22Rv1 (cell line): ENCODE results near the gene CNIH3.

Source experiments
- ZFX ChIP-seq: fragments of 450-650 bp; IDR thresholded peaks from 2 replicates; pipeline ENCODE4 v1.6.1; 2017; ENCODE audit warnings: antibody characterized with exemption, borderline replicate concordance
- TF ChIP-seq, protein P1 (sequence below): fragments of 450-650 bp; IDR thresholded peaks from 2 replicates; pipeline ENCODE4 v1.5.1; 2017; ENCODE audit warnings: mild to moderate bottlenecking

DNA sequence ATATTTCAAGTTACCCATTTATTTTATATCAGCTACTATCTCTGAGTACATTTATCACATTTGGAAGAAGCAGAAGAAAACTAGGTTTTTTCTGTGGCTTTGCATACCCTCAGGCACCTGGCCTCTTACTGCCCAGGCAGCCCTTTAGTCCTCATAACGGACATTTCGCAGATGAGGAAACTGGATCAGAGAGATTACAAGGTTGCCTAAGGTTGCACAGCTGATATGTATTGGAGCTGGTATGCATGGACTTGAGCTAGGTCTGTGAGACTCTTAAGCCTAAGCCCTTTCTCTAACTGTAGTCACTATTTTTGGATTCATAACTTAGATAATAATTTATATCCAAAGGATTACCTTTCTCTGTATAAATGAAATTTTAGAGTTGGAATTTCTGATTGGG lies 4.0 kb downstream of the CNIH3 start:
- TF ChIP-seq, protein P1, sequence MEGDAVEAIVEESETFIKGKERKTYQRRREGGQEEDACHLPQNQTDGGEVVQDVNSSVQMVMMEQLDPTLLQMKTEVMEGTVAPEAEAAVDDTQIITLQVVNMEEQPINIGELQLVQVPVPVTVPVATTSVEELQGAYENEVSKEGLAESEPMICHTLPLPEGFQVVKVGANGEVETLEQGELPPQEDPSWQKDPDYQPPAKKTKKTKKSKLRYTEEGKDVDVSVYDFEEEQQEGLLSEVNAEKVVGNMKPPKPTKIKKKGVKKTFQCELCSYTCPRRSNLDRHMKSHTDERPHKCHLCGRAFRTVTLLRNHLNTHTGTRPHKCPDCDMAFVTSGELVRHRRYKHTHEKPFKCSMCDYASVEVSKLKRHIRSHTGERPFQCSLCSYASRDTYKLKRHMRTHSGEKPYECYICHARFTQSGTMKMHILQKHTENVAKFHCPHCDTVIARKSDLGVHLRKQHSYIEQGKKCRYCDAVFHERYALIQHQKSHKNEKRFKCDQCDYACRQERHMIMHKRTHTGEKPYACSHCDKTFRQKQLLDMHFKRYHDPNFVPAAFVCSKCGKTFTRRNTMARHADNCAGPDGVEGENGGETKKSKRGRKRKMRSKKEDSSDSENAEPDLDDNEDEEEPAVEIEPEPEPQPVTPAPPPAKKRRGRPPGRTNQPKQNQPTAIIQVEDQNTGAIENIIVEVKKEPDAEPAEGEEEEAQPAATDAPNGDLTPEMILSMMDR = no peak
- no peak for TF ChIP-seq ZFX
